ENCODE results near the gene BMP3.

- TF ChIP-seq POLR2A (IDR thresholded peaks at IDR 0.05), result no peak
- TF ChIP-seq, protein P1, sequence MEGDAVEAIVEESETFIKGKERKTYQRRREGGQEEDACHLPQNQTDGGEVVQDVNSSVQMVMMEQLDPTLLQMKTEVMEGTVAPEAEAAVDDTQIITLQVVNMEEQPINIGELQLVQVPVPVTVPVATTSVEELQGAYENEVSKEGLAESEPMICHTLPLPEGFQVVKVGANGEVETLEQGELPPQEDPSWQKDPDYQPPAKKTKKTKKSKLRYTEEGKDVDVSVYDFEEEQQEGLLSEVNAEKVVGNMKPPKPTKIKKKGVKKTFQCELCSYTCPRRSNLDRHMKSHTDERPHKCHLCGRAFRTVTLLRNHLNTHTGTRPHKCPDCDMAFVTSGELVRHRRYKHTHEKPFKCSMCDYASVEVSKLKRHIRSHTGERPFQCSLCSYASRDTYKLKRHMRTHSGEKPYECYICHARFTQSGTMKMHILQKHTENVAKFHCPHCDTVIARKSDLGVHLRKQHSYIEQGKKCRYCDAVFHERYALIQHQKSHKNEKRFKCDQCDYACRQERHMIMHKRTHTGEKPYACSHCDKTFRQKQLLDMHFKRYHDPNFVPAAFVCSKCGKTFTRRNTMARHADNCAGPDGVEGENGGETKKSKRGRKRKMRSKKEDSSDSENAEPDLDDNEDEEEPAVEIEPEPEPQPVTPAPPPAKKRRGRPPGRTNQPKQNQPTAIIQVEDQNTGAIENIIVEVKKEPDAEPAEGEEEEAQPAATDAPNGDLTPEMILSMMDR (IDR thresholded peaks at IDR 0.05), result no peak
Observed at GRCh38 chr4:81019006-81019405, 11.5 kb upstream of the BMP3 start.
